NCI-H2029 (cell line): ENCODE measurements around the gene CD93.

Source experiments
- DNase-seq: peaks from one replicate; lab custom pipeline; 2025; lab: John Stamatoyannopoulos, UW

The CD93 gene

DNA sequence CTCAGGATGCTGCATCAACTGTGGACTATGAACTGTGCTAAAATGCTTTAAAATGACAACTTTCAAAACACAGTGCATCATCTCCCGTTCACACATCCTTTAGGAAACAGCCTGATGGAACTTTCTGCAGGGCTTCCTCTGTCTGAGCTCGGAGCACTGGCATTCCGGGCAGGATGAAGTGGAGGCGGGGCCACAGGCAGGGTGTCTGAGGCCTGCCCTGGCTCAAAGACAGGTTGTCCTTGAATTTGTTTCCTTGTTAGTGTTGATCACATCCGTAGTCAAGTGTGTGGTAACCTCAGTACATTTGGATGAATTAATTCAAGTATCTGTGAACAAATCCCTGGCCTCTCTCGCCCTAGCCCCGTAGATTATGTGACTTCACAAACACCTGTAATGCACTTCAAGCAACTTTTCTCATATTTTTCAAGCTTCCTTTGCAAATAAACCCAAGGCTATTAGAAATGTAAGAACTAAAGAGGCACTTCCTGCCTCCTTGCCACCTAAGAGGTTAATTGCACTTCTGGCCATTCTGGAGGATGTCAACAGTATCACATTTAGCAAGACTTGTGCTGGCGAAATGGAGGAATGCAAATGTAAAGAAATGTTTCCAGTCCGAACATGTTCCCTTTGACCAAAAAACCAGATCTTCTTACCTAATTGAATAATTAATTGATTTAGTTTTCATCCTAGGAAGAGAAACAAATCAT lies 3.1 kb downstream of the CD93 start:
- DNase-seq: peak; percentile 88

- DNase-seq: no peak
Measured at GRCh38 chr20:23081263-23081819, 4.8 kb downstream of the CD93 start.

GRCh38 chr20:23080521-23080920 lies 5.6 kb downstream of the CD93 start:
- no peak for DNase-seq

DNA sequence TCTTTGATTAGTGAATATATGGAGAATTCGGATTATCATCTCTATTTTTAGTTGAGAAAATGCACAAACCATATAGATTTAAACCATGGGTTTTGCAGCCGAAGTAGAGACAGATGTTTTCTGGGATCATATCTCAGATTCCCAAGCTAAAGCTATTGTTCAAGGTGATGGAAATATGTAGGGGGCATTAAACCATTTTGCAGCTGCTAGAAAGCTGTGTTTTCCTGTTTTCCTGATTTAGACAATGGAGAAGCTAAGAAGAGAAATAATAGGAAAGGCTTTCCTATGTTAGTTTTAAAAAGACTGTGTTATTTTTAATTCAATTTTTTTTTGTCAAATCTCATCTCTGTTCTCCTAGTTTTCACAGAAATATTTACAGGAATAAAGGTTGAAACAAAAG lies 6.2 kb downstream of the CD93 start:
- DNase-seq: no peak

GRCh38 chr20:23079016-23079351 lies 7.1 kb downstream of the CD93 start:
- no peak for DNase-seq

- DNase-seq: no peak
Measured at GRCh38 chr20:23078351-23079015, 7.6 kb downstream of the CD93 start.

- no peak for DNase-seq
Measured at GRCh38 chr20:23077277-23077676, 8.8 kb downstream of the CD93 start.

GRCh38 chr20:23074052-23074451 lies 12.1 kb downstream of the CD93 start:
- DNase-seq: no peak

- DNase-seq: no peak
Measured at GRCh38 chr20:23072892-23073586, 13.1 kb downstream of the CD93 start.

DNA sequence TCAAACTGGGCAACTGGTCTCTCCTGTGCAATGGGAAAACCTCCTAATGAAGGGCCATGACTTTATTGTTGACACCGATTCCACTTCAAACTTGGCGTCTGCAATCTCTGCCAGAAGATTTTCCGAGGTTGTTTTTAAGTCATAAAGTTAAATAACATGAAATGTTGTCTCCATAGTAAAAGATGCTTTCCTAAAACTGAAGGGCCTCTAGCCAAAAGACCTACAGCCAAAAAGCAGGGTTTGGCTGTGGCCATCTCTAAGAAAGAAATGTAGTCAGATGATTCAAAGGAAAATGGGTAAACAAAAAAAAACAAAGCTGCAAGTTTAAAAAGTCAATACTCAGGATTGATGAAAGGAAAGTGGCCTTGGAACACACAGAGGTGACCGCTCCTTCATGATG lies 14.1 kb downstream of the CD93 start:
- no peak for DNase-seq

- DNase-seq: no peak
Measured at GRCh38 chr20:23071398-23071797, 14.7 kb downstream of the CD93 start.

DNA sequence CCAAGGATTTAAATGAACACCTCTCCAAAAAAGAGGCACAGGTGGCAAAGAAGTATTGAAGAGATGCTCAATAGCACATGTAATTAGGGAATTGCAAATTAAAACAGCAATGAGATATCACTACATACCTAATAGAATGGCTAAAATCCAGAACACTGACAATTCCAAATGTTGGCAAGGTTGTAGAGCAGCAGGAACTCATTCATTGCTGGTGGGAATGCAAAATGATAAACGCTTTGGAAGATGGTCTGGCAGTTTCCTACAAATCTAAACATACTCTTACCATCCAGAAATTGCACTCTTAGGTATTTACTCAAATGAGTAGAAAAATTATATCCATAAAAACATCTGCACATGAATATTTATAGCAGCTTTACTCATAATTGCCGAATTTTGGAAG lies 17.0 kb downstream of the CD93 start:
- DNase-seq: no peak

DNA sequence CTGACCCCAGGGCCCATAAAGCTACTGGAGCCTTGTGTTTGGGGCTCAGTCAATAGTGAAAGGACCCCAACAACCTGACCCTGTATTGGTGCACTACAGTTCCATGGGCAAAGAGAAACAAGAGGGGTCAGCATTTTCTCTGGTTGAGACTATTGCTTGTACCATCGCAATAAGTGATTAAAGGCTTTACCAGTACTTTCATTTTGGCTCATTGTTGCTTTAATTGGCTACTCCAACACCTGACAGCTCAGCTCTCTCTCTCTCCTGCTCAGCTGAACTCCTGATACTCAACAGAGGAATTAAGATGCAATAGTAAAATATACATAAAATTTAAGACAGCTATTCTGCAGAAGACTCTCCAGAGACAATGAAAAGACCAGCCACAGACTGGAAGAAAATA lies 17.8 kb downstream of the CD93 start:
- no peak for DNase-seq

- DNase-seq: no peak
Measured at GRCh38 chr20:23066772-23067171, 19.4 kb downstream of the CD93 start.

DNA sequence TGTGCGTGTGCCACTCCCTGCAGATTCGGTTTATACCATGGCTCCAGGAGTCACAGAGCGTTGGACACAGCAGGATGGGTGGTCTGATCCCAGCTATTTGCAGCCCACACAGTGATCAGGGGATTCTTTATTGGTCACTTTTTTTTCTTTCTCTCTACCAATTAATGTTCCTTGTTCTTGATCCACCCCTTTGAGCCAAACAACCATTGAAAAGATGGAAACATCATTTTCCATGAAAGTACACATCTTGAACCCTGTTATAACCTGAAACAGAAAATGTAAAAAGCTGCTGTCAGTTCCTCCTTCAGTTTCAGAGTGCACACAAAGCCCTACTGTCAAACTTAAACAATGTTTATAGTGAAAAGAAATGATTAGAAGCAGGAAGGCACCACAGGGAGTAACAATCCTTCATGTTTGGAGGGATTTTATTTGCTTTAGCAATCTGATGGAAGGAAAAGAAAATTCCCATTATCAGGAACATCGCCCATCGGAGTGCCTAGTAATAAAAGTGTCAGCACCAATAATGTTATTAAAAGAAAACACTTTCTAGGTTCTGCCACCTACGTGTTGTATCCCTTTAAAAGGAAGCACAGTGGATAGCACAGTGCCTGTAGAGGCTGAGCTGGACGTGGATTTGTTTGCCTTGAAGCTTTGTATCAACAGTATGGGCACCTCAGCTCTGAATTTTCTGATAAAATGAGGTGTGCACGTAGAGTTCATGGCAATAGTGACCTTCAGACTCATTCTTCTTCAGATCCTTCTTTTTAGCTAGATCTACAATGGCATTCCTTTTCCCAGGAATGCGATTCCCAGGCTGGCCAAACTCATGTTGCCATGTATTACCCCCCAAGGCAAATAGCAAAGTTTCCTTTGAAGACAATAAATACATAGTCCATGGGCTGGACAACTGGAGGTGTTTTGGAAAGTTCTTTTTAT lies 20.6 kb downstream of the CD93 start:
- DNase-seq: no peak

- DNase-seq: no peak
Measured at GRCh38 chr20:23063581-23063980, 22.5 kb downstream of the CD93 start.

GRCh38 chr20:23063168-23063567 lies 23.0 kb downstream of the CD93 start:
- no peak for DNase-seq

DNA sequence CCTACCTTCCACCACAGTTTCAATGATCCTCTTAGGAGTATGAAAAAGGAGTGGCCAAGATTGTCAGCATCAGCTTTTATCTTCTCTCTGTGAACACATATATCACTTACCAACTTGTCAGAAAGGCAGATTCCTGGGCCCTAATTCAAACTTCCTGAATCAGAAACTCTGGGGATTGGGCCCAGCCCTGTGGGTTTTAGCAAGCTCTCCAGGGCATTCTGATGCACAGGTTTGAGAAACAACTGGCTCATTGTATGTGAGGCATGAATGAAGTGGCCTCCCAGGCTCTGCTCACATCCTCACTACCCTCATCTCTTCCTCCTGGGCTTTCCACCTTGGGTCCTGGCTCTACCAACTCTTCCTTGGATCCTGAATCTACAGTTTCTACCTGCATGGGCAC lies 23.5 kb downstream of the CD93 start:
- DNase-seq: no peak

GRCh38 chr20:23061734-23062561 lies 24.2 kb downstream of the CD93 start:
- DNase-seq: no peak

- no peak for DNase-seq
Measured at GRCh38 chr20:23061262-23061661, 24.9 kb downstream of the CD93 start.

DNA sequence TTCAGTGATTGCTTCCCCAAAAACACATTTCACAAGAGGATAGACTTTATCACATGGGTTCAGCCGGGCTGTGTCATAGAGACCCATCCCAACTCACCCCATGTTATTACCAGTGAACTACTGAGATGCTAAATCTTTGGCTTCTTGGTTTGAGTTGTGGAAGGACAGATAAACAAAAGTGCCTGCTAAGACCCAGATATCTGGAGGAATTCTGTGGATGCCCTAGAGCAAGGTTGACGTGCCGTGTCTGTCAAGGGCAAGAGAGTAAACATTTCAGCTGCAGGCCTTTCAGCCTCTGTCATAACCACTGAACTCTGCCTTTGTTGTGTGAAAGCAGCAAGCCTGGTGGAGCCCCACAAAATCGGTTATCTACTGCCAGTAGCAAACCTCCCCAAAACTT lies 25.5 kb downstream of the CD93 start:
- no peak for DNase-seq
